Smooth muscle cell (in vitro differentiated cells): ENCODE data around the gene CCNG2. TPM values are rescaled to one million over a fixed set of nuclear protein-coding genes. Genes with fewer than 3 reads are reported as not detected.

Source experiments
- DNase-seq: peaks from one replicate; lab custom pipeline; 2025; ENCODE audit not compliant: unreplicated experiment; lab: John Stamatoyannopoulos, UW
- H2AFZ ChIP-seq: fragments of 200-600 bp; sonication (generic); 2 replicates; pipeline ENCODE4 v1.6.0; 2016; ENCODE audit warnings: antibody characterized with exemption, low read depth, mild to moderate bottlenecking
- H3F3A ChIP-seq: fragments of 200-600 bp; sonication (generic); 2 replicates; pipeline ENCODE4 v1.6.0; 2017; ENCODE audit warnings: antibody characterized with exemption, low read depth
- H3K27ac ChIP-seq: fragments of 200-600 bp; sonication (generic); 2 replicates; pipeline ENCODE4 v1.5.1; 2016; ENCODE audit warnings: low read depth, mild to moderate bottlenecking
- H3K27me3 ChIP-seq: fragments of 200-600 bp; sonication (generic); 2 replicates; pipeline ENCODE4 v1.6.1; 2016; ENCODE audit warnings: low read depth, mild to moderate bottlenecking
- H3K36me3 ChIP-seq: fragments of 200-600 bp; sonication (generic); 2 replicates; pipeline ENCODE4 v1.5.1; 2016; ENCODE audit warnings: low read depth
- H3K4me1 ChIP-seq: fragments of 200-600 bp; sonication (generic); 2 replicates; pipeline ENCODE4 v1.5.1; 2016; ENCODE audit warnings: low read depth
- H3K4me2 ChIP-seq: fragments of 200-600 bp; sonication (generic); 2 replicates; pipeline ENCODE4 v1.6.0; 2016; ENCODE audit warnings: mild to moderate bottlenecking
- H3K4me3 ChIP-seq: fragments of 200-600 bp; sonication (generic); 2 replicates; pipeline ENCODE4 v1.5.1; 2016; ENCODE audit warnings: mild to moderate bottlenecking
- H3K79me2 ChIP-seq: fragments of 200-600 bp; sonication (generic); 2 replicates; pipeline ENCODE4 v1.6.0; 2016; ENCODE audit warnings: low read depth, mild to moderate bottlenecking
- H3K9ac ChIP-seq: fragments of 200-600 bp; sonication (generic); 2 replicates; pipeline ENCODE4 v1.6.0; 2016; ENCODE audit warnings: low read depth
- H3K9me3 ChIP-seq: fragments of 200-600 bp; sonication (generic); replicated peaks from 2 replicates; pipeline ENCODE4 v1.5.1; 2016; ENCODE audit warnings: low read depth
- H4K20me1 ChIP-seq: fragments of 200-600 bp; sonication (generic); 2 replicates; pipeline ENCODE4 v1.6.0; 2016; ENCODE audit warnings: low read depth
- WGBS: methylation state at CpG from one replicate; pipeline ENCODE4 v1.1.7; 2016; ENCODE audit warnings: low lambda C conversion rate; 5-methylcytosine and 5-hydroxymethylcytosine counted together
- polyA plus RNA-seq: library from polyadenylated mRNA; unstranded; fragments of >200 nt; fragmentation: Nextera tagmentation; extraction: Ambion mirVana; gene quantifications from 2 replicates; pipeline ENCODE4 v1.2.1, GENCODE V29; 2016
- total RNA-seq: library from RNA; depleted of rRNA; stranded (reverse); fragments of >200 nt; gene quantifications from 2 replicates; pipeline ENCODE4 v1.2.3, GENCODE V29; 2014
- TF ChIP-seq, protein P1 (sequence below): fragments of 200-600 bp; sonication (generic); IDR thresholded peaks from 2 replicates; pipeline ENCODE4 v1.5.1; 2017; ENCODE audit warnings: borderline replicate concordance, mild to moderate bottlenecking, antibody characterized with exemption; ENCODE audit not compliant: insufficient read depth, poor library complexity, severe bottlenecking

Gene CCNG2
- total and polyA plus RNA-seq, 2 experiments from 2014 or later: 59.2 to 59.8 TPM

DNA sequence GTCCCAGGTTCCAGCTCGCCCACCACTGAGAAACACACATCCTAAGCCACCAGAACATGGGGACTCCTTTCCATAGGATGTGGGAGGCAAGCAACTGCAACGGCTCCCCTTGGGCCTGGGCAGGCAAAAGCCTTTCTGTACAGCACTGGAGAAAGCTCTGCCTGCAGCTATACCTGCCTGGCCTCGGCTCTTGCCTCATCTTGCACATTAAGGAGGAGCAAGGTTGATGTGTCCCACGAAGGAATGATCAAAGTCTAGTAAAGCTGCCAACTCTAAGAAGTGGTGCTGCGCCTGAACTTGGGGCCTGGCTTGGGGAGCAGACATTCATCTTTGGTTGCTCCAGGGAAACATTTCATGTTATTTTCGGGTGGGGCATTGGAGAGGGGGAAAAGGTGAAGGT is 19.6 kb downstream of the CCNG2 start:
- no peaks in the 10 kb centered on the region for H3K36me3 ChIP-seq
- TF ChIP-seq, protein P1, sequence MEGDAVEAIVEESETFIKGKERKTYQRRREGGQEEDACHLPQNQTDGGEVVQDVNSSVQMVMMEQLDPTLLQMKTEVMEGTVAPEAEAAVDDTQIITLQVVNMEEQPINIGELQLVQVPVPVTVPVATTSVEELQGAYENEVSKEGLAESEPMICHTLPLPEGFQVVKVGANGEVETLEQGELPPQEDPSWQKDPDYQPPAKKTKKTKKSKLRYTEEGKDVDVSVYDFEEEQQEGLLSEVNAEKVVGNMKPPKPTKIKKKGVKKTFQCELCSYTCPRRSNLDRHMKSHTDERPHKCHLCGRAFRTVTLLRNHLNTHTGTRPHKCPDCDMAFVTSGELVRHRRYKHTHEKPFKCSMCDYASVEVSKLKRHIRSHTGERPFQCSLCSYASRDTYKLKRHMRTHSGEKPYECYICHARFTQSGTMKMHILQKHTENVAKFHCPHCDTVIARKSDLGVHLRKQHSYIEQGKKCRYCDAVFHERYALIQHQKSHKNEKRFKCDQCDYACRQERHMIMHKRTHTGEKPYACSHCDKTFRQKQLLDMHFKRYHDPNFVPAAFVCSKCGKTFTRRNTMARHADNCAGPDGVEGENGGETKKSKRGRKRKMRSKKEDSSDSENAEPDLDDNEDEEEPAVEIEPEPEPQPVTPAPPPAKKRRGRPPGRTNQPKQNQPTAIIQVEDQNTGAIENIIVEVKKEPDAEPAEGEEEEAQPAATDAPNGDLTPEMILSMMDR: no peak
- H3K4me1 ChIP-seq: peaks cover 67% of the 10 kb centered on the region
- H3K4me3 ChIP-seq: no peak overlapping the region
- 65% methylated on average over 6 of the region's 6 CpGs for WGBS
- no peak overlapping the region for H3K4me2 ChIP-seq
- peaks cover 10% of the 10 kb centered on the region for H3F3A ChIP-seq
- no peaks in the 10 kb centered on the region for H3K9me3 ChIP-seq
- no peak overlapping the region for H3K9ac ChIP-seq
- no peak overlapping the region for H2AFZ ChIP-seq
- no peaks in the 10 kb centered on the region for H3K79me2 ChIP-seq
- H3K27ac ChIP-seq: no peak overlapping the region
- no peak for DNase-seq
- H3K27me3 ChIP-seq: no peaks in the 10 kb centered on the region
- H4K20me1 ChIP-seq: no peaks in the 10 kb centered on the region

DNA sequence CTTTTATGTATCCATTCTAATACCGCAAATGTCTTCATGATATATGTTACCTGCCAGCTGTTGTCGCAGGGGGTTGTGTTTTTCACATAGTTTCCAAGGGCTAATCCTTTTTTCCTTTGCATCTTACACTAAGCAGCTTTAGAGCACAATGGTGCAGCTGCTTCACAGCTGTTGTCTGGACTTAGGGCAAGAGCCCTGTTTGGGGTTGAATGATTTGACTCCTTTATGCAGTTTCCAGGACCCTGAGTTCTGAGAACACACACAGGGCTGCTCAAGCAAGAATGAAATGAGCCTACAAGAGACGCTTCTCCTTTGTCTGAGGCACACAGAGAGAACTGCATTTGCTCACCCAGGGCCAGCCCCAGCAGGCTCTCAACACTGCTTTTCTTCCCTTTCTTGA is 20.2 kb downstream of the CCNG2 start:
- Histone ChIP-seq H3K9ac (no peak overlapping the region), H3K4me2 (peak overlapping the region; percentile 32), H3K4me1 (peaks cover 62% of the 10 kb centered on the region), H2AFZ (peak overlapping the region; percentile 24), H3F3A (peaks cover 5% of the 10 kb centered on the region), H3K4me3 (no peak overlapping the region), H3K79me2 (no peaks in the 10 kb centered on the region), H4K20me1 (no peaks in the 10 kb centered on the region), H3K27me3 (no peaks in the 10 kb centered on the region), H3K9me3 (no peaks in the 10 kb centered on the region), H3K36me3 (no peaks in the 10 kb centered on the region), H3K27ac (no peak overlapping the region)
- TF ChIP-seq, protein P1: no peak
- no peak for DNase-seq
- WGBS: 67% methylated on average over 3 of the region's 3 CpGs

DNA sequence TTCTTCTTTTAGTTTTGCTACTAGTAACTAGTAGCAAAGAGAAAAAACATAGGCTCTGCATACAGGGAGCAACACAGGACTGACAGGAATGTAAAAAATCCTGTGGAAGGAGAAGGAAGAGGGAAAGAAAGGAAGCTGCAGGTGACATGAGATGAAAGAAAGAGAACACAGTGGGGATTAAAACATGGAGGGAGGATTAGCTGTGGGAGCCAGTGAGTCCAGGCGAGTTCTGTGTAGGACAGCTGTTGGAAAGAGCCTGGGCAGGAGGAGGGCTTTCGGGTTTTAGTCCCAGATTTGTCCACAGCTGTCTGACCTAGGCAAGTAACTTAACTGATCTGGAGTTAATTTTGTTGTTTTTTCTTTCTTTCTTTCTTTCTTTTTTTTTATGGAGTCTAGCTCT is 21.6 kb downstream of the CCNG2 start:
- Histone ChIP-seq H4K20me1 (no peaks in the 10 kb centered on the region), H3K4me3 (no peak overlapping the region), H3F3A (peaks cover 5% of the 10 kb centered on the region), H3K36me3 (no peaks in the 10 kb centered on the region), H3K9ac (no peak overlapping the region), H3K27me3 (no peaks in the 10 kb centered on the region), H3K4me2 (peak overlapping the region; percentile 42), H2AFZ (no peak overlapping the region), H3K27ac (no peak overlapping the region), H3K79me2 (no peaks in the 10 kb centered on the region), H3K4me1 (peaks cover 58% of the 10 kb centered on the region), H3K9me3 (no peaks in the 10 kb centered on the region)
- TF ChIP-seq, protein P1: no peak
- DNase-seq: no peak
- 76% methylated on average over 2 of the region's 2 CpGs for WGBS

DNA sequence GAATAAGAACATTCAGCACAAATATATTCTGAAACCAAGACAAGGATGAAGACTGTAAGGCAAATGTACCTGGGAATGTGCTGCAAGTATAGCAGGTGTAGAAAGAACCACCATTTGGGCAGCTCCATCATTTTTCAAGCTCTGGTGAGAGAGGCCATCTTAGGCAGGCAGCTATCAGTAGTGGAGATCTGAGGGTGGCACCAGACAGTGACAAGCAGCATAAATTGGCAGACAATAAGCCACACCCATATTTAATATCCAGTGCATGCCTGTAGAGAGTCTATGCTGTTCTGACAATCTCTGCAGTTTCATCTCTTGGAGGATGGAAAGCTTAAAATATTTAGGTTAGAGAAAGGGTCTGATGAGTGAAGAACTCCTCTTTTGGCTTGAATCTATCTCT is 22.5 kb downstream of the CCNG2 start:
- TF ChIP-seq, protein P1: no peak
- Histone ChIP-seq H3K4me3 (no peak overlapping the region), H3K9me3 (no peaks in the 10 kb centered on the region), H3K27ac (no peak overlapping the region), H3K4me1 (peaks cover 49% of the 10 kb centered on the region), H4K20me1 (no peaks in the 10 kb centered on the region), H3F3A (peaks cover 5% of the 10 kb centered on the region), H2AFZ (no peak overlapping the region), H3K36me3 (no peaks in the 10 kb centered on the region), H3K4me2 (no peak overlapping the region), H3K79me2 (no peaks in the 10 kb centered on the region), H3K27me3 (no peaks in the 10 kb centered on the region), H3K9ac (no peak overlapping the region)
- no peak for DNase-seq
